GM18505 (cell line): Measurements from ENCODE around the gene EYA3.
A peak's percentile ranks its signal among the peaks of the same experiment; 100 is the strongest.

ENCODE experiments used
- ATAC-seq: cut with Tn5 transposase; IDR thresholded peaks from one replicate; pipeline ENCODE4 v1.9.1; 2021; ENCODE audit not compliant: unreplicated experiment
- POLR2A ChIP-seq: IDR thresholded peaks from 4 replicates; pipeline ENCODE4 v1.6.1; 2011; ENCODE audit warnings: borderline replicate concordance; ENCODE audit not compliant: insufficient read depth, insufficient read length; ENCODE audit errors: extremely low read depth

Gene EYA3

DNA sequence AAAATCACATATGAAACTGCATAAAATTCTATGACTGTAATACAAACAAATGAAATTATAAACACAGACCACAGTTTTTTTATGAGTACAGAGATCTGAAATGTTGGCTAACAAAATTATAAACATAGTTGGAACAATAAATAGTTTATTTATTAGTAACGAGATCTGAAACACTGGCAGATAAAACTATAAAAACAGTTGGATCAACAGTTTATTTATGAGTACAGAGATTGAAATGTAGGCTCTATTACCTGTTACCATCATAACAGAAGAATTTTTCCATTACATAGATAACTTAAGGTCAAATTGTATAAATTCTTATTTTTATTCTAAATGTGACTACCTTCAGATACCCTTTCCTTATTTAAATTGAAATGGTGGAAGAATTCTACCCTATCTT, 14.5 kb downstream of the EYA3 start:
- ATAC-seq, result no peak
- TF ChIP-seq POLR2A, result no peak

DNA sequence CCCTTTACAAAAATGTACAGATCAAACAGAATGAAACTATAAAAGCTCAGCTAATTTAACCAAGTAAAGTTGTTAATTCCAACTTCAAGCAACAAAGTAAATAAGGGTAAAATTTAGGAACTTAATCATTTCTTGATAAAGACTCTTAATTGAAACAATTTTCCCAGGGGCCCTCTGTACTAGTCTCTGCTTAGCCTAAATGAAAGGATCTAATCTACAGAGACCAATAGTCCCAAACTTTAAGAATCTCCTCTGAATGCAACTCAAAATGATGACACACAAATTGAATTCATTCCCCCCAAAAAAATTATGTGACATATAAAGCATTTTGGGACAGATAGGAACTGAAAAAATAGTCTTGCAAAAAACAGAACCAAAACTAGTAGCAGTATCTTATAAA, 16.6 kb downstream of the EYA3 start:
- ATAC-seq, result no peak
- TF ChIP-seq POLR2A, result no peak

DNA sequence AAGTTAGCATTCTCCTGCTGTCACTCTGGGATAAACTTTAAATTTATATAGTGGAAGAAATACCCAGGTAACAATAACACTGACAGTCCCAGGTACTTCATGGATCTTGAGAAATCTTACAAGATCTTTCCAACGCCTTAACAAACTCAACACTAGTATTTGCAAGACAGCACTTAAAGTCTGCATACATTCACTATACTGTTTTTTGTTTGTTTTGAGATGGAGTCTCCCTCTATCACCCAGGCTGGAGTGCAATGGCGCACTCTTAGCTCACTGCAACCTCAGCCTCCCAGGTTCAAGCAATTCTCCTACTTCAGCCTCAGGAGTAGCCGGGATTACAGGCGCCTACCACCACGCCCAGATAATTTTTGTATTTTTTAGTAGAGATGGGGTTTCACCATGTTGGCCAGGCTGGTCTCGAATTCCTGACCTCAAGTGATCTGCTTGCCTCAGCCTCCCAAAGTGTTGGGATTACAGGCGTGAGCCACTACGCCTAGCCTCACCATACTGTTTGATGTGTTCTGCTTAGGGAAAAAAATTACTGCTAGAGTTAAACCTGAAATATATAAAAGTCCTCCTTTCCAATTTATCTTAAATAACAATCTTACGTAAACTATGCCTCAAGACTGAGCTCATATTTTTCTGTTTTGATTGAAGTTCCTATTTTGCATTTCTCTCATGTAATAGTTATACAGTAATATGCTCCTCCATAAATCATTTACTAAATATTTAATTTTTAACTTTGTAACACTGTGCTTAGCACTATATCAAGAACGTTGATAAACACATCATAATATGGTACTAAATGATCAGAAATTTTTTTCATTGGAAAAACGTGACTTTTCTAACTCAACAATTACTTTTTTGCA, 17.5 kb downstream of the EYA3 start:
- ATAC-seq, result no peak
- no peak for TF ChIP-seq POLR2A

DNA sequence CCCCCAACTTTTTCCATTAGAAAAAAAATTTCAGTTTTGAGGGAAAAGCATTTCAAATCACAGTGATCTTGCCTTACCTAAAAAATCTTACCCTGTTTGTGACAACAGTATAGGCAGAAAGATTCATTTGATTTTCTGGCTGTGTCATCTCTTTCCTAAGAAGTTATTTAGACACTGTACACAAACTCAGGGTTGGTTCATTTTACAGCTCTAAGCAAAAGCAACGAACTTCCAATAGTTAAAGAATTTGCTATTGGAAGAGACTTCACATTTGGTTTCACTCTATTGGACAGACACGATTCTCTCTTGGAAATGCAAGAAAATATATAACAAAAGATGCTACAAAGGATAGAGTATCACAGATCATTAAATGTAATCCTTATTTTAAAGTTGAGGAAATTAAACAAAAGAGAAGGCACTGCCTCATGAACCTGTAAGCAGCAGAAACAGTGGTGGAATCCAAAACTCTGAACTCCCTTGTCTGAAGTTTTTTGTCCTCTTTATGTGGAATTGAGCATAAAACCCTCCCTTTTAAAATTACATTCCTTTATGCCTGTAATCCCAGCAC, 20.8 kb downstream of the EYA3 start:
- no peak for TF ChIP-seq POLR2A
- ATAC-seq, result no peak

DNA sequence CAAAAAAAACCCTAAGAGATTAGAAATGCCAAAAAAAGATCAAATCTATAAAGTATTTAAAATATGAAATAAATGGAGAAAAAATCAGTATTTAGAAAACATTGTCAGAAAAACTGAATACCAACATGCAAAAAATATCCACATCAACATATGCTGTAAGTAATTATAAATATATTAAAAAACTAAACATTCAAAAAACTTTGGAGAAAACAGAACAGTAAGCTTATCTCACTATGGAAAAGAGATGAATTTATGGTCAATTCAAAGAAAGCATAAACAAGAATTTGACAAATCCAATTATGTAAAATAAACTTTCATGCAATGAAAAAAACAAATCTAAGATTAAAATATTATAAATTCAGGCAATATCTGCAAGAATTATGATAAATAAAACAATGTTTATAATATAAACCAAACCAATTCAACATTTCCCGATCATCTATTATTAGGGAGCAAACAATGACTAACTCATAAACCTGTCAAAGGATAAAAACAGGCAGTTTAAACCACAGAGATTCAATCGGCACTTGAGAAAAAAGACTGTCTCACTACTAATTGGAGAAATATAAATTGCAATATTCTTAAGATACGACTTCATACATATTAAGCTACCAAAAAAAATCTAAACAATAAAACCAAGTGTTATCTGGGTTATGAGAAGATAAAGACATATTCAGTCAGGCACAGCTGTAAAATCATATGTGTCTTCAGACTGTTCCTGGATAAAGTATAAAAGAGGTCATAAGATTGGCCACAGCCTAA, 21.8 kb downstream of the EYA3 start:
- no peak for ATAC-seq

DNA sequence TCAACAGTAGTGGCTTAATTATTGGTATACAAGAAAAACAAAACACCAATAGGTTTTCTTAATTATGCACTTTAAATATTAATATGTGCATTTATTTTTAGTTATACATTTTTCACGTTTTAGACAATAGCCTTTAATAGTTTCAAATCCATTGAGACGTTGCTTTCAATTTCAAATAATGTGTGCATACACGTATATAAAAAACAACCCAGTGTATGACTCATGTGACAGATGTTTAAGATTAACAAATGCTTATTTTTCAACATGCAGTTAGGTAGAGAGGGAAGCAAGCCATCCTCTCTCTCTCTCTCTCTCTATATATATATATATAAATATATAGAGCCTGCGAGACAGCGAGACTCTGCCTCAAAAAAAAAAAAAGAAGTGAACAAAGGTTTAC, 24.3 kb downstream of the EYA3 start:
- TF ChIP-seq POLR2A, result no peak
- ATAC-seq, result no peak

More for the DNA sequence above, 21.8 kb downstream of the EYA3 start:
- TF ChIP-seq POLR2A, result no peak

DNA sequence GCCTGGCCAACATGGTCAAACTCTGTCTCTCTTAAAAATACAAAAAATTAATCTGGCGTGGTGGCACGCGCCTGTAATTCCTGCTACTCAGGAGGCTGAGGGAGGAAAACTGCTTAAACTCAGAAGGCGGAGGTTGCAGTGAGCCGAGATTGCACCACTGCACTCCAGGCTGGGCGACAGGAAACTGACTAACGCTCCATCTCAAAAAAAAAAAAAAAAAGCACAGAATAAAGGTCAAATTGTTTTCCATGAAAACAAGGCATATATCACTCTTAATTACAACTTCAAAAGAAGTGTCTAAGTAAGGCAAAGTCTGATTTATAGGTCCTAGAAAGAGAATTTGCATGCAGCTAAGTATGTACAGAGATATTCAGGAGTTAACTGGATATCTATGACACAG, 25.6 kb downstream of the EYA3 start:
- ATAC-seq, result no peak
- TF ChIP-seq POLR2A, result no peak

DNA sequence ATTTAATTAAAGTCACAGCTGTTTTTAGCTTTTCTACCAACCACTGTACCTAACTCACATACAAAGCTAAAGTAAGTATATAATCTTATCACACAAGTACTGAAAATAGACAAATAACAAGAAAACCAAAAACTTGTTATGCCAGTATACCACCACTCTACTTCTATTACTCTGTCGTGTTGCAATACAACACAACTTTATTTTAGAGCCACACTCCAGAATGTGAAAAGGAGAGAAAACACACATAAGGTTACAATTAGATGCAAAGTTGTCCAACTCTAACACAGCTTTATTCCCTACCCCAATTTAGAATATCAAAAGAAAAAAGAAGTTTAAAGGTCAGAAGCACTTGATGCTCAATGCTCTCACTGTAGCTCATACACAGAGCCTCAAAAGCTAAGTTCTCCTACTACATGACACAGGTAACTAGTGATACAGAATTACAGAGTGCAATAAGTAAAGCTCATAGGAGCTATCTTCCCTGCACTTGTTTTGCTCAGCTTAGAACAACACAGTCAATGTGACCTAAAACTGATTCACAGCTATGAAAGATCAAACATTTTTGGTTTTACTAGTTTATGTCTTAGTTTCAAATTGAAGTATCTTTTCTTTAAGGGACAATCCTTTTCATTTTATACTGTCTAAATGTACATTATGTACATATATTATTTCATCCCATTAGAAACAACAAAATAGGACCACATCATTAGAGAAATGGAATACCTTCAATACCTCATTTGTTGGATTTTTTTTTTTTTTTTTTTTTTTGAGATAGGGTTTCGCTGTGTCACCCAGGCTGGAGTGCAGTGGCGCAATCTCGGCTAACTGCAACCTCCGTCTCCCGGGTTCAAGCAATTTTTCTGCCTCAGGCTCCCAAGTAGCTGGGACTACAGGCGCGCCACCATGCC, 29.2 kb downstream of the EYA3 start:
- ATAC-seq, result no peak
- TF ChIP-seq POLR2A, result no peak

DNA sequence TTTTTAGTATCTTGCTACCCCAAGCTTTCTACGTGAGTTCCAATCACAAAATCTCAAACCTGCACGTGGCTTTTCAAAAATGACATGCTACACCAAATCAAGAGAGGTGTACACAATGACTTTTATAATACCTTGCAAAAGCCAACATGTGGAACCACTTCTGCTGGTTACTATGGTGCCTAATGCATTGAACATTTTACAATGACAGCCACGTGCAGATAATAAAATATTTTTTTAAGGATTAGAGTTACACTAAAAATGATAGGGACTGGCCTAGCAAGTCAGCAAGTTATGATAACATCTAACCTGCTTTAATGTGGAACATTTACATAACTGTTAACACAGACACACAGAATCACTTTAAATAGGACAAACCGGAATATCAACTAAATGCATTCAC, 30.2 kb downstream of the EYA3 start:
- ATAC-seq, result no peak
- no peak for TF ChIP-seq POLR2A

DNA sequence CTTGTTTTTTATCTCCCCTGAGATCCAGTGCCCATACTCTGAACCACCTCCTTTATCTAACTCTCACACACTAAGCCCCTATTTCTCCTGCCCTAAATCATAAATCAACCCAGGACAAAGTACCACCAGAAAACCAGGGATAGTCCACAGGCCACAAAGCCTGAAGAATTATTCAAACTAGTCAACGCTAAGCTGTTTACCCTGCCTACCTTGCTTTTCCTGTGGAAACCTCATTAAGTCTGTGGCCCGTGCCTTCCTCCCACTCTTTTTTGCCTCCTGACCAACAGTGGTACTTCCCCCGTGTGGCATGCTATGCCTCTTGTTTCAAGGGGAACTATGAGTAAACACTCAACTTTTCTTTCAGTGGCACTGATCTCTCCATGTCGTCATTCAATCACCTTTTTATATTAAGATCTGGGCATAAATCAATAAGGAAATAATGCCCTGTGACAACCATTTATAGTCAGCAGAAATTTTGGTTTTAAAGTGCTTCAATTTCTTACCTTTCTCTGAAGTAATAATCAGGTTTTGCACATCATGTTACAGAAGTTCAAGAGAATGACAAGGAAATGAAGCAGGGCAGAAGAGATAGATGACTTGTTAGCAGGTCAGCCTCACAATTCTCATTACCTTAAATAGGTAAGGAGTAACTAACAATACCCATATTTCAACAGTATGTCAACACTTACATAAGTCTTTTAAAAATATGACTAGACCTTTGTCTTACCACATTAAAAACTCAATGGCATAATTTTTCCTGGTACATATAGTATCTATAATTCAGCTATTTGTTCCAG, 32.1 kb downstream of the EYA3 start:
- peak; percentile 78 for ATAC-seq

DNA sequence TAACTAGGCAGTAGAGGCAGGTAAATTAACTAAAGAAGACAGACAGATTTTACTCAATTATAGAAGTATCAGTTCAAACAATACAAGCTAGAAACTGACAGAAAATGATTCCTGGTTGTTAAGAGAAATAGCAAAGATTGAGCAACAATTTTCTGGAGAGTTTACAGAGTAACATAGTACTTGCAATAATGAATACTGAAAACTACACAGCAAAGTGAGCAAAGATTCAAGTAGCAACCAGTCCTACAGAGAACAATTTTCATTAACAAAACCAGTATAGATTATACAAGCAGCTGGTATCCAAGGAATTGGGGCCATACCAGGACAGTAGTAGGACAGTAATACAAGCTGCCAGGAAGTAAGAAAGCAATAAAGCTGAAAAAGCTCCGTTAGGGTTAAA, 37.6 kb downstream of the EYA3 start:
- ATAC-seq, result no peak
- TF ChIP-seq POLR2A, result no peak

More for the DNA sequence above, 32.1 kb downstream of the EYA3 start:
- TF ChIP-seq POLR2A, result no peak

DNA sequence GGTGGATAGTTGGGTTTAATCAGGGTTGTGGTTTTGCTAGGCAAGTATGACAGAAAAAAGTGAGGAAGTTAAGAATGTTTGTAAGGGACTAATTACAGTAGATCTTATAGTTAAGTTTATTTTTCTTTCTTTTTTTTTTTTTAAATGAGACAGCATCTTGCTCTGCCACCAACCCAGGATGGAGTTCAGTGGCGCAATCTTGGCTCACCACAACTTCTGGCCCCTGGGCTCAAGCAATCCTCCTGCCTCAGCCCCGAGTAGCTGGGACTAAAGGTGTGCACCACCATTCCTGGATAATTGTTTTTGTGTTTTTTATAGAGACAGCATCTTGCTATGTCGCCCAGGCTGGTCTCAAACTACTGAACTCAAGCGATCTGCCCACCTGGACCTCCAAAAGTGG, 41.7 kb downstream of the EYA3 start:
- ATAC-seq, result no peak
- no peak for TF ChIP-seq POLR2A
